ENCODE results near the gene LITAFD.
"Not testable (repeated sequence)": the region's sequence is repeated elsewhere in the genome, so short reads cannot be mapped to it uniquely, and the experiment has no call there.

LITAFD gene

DNA sequence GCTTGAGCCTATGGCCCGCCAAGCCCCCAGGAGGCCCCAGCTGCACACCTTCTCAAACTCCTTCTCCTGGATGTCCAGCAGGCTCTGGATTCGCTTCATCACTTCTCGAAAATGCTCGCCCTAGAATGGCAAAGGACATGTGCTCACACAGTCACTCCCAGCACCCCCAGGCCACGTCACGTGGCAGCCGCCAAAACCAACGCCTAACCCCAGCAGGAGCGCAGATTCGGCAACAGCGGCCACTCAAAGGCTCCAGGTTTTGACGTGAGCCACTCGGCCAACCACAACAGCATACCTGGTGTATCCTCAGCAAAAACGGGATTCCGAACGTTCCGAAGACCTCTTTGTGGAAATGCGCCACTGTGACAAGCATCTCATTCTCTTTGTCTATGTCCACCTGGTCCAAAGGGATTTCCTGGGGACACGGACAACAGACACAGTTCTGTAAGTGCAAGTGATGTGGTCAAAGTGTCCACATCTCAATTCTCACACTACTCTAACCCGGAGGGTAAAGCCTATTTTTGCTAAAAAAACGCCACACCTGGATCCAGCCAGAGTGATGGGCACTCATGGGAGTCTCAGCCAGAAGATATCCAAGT, 12.7 kb downstream of the LITAFD start:
- no peak for DNase-seq

GRCh38 chr16:8898660-8899318, 16.6 kb downstream of the LITAFD start:
- DNase-seq = no peak

DNA sequence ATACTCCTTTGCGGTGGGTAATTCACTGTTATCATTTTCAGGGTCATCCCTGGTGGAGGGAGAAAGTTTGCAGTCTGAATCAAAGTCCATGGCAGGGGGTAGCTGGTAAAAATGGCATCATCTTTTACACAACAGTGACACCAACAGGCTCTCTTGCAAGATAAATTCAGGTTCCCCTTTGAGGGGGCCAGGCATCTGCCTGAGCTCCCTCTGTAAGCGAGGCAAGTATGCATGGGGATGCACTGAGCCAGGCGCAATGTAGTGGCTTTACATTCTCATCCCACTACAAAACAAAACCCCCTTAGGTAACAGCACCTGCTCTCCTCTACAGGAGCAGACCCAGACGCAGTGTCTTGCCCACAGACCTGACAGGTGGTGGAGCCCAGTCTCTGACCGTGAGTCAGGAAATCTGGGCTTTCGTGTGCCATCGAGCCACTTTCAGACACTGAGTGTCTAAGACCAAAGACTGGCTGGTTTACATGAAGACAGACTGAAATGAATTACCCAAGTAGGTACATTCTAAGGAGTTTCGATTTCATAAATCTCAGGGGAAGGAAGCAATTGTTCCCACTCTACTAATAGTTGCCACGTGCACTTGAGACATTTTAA, 17.7 kb downstream of the LITAFD start:
- no peak for DNase-seq

GRCh38 chr16:8900343-8900742, 18.2 kb downstream of the LITAFD start:
- no peak for DNase-seq

- no peak for DNase-seq
Measured at GRCh38 chr16:8901320-8901861, 19.2 kb downstream of the LITAFD start.

GRCh38 chr16:8903004-8903403, 20.9 kb downstream of the LITAFD start:
- DNase-seq = no peak

DNA sequence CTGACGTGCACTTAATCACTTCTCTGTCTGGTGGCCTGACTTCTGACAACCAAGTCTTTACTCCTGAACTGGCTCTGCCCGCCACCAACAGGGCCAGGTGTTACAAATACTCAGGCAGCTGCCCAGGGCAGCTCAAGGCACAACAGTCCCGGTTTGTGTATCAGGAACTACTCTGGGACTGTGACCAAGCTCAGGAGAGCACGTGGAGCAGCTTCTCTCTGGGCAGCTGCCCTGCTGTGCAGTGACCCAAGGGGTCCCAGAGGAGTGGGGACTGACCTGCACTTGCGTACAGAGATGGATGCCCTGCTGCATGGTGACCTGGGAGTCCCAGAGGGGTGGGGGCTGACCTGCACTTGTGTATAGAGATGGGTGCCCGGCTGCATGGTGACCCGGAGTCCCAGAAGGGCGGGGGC, 21.9 kb downstream of the LITAFD start:
- no peak for DNase-seq

DNA sequence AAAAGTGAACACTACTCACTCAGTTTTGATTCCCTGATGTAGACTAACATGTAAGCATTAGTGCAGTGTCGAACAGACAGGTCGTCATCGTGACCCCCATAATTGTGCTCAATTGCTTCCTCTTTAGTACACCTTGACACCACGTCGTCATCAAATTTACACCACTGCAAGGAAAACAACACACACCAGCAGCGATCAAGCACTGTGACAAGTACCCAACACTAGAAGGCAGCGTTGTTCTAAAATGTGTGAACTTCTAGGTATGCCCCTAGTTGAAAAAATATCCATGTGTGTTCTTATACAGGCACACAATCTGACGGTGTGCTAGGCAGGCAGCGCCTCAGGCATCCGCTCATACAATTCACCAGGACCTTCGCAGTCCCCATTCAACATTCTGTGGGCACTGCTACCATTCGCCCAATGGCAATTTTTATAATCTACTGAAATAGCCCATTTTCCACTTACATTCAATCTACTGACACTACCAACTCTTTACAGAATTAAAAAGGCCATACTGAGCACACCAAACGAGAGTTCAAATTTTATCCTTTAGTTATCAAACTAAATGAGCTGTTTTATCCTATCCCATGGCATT, 23.1 kb downstream of the LITAFD start:
- DNase-seq = no peak

- DNase-seq = no peak
Measured at GRCh38 chr16:8905795-8906591, 23.8 kb downstream of the LITAFD start.

GRCh38 chr16:8907096-8907495, 24.9 kb downstream of the LITAFD start:
- no peak for DNase-seq

DNA sequence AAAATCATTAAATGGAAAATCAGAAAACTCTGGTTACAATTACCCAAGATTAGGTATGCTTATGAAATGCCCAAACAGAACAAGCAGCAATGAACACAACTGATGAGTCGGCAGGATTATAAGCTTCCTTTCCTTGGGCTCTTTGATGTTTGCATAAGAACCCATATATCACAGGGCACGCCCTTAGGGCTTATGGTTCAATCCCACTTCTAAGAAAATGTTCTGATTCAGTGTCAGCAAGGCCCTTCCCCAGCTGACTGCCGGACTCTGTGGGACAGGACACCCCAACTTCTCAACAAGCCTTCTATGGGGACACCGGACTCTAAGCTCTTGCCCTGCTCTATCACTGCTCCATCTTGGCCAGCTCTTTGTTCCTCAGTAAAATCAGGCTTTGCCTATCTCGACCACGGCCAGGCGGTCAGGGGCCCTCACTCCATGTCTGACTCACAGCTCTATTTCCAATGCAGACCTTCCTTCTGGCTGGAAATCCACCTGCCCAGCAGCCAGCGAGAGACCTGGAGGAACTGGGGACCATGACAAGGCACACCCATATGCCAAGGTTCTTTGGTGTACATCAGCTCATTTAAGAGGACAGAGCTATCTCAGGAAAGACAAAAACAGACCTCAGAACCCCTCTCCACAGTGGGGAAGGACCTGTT, 26.8 kb downstream of the LITAFD start:
- DNase-seq = no peak

- DNase-seq = no peak
Measured at GRCh38 chr16:8910811-8911210, 28.7 kb downstream of the LITAFD start.

GRCh38 chr16:8912793-8913192, 30.6 kb downstream of the LITAFD start:
- DNase-seq = no peak

GRCh38 chr16:8914098-8914497, 31.9 kb downstream of the LITAFD start:
- no peak for DNase-seq

- no peak for DNase-seq
Measured at GRCh38 chr16:8915722-8916301, 33.7 kb downstream of the LITAFD start.

DNA sequence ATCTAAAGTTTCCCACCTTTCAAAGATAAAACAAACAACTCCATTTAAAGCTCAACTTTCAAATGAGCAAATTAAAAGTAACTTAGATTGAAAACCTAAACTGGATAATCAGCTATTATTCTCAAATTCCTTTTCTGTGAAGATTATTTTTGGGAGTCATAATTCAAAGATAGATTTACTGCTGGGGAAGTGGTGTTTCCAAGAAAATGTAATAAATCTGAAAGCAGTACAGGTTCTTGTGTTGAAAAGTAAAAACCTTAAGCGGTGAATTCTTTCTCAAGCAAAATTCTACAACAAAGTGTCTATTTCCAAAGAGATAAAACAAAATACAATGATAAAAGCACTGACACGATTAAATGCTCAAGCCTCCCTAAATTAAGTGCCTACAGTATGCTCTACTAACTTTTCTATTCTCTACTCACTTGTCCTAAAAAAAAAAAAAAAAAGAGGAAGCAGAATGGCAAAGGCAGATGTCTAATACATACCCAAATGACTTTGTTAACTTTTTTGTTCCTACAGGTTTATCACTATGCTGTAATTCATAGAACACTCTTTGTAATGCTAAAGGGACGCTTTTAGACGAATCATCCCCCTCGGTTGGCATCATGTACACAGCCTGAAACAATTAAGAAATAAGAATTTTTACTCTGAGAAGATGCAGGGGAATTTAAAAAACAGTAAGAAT, 34.5 kb downstream of the LITAFD start:
- DNase-seq = no peak

DNA sequence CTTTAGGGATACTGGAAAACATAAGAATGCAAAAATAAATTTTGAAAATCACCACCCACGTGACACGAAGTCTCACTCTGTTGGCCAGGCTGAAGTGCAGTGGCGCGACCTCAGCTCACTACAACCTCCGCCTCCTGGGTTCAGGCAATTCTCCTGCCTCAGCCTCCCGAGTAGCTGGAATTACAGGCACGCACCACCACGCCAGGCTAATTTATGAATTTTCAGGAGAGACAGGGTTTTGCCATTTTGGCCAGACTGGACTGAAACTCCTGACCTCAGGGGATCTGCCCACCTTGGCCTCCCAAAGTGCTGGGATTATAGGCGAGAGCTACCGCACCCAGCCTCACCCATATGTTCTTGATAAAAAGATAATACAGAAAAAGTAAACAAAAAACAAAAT, 35.2 kb downstream of the LITAFD start:
- DNase-seq = not testable (repeated sequence)

DNA sequence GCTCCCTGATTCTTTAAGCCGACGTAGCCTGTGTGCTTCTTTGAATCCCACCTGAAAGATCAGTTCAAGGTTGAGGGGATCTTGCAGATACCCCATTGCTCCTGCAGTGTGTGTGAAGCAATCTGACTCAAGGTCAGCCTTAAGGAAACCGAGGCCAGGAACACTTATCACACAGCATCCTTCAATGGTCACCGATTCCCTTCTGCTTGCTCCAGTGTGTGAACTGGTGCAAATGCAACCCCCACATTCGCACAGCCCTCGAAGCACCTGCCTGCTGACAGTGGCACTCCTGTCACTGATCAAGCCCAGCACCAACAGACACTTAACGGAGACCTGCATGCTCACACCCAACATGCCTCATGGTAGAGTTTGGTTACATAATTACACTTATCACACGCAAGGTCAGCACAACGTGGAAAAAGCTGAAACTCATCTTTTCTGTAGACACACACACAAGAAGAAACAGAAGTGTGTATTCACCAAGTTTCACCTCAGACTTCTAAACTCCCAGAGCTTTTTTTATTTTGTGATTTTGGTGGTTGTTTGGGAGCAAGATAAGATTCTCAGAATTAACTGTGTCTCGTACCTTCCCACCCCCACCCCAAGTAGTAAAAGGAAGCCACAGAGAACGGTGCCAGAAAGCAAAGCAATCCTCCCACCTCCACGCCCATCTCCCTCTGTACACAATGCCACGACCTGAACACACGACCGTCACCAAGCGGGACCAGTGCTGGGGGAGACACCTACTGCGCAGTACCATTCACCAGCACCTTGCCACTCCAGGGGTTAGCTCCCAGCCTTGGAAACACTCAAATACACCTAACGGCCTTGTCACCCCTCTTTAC, 37.2 kb downstream of the LITAFD start:
- DNase-seq = no peak

DNA sequence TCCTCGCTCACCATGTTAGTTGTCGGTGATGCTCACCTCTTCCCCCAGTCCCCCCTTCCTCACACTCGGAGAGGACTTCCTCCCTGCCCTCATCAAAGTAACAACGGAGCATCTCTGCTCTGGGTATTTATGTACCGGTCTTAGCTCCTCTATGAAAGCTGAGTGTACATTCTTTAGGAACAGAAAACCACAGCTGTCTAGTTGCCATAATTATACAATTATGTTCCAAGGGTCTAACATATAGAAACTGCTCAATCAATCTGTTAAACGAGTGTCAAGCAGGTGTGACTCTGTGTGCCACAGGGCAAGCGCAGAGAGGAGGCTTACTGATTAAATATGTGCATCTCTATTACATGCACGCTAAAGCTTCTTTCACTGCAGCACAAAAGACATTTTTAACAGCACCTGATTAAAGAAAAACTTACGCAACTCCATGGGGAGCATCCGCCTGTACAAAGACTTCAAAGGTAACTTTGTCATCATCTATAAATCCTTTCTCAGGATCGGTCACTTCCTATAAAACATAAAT, 37.8 kb downstream of the LITAFD start:
- no peak for DNase-seq

- DNase-seq = no peak
Measured at GRCh38 chr16:8920645-8921346, 38.6 kb downstream of the LITAFD start.
